K562 (cell line): Measurements from ENCODE around the gene LMNA. TPM values are rescaled to one million over a fixed set of nuclear protein-coding genes. Genes with fewer than 3 reads are reported as not detected.

Source experiments
- CCNT2 ChIP-seq: IDR thresholded peaks from 2 replicates; pipeline ENCODE4 v1.6.1; 2011; ENCODE audit warnings: borderline replicate concordance, low read depth, mild to moderate bottlenecking, moderate library complexity, mixed read lengths, low read length; ENCODE audit not compliant: insufficient read length; ENCODE audit errors: extremely low read depth
- DPF2 ChIP-seq: fragments of 450-650 bp; IDR thresholded peaks from 2 replicates; pipeline ENCODE4 v1.6.1; 2016
- FOXJ2 ChIP-seq: fragments of 200-800 bp; sonication (Bioruptor generic); IDR thresholded peaks from 2 replicates; pipeline ENCODE4 v1.6.1; 2016; ENCODE audit warnings: missing genetic modification characterization, missing compliant biosample characterization
- HDGF ChIP-seq: fragments of 450-650 bp; IDR thresholded peaks from 2 replicates; pipeline ENCODE4 v1.6.1; 2016
- HMG20A ChIP-seq: fragments of 450-650 bp; formaldehyde crosslinking; conservative IDR thresholded peaks from 2 replicates; pipeline ENCODE4 v1.4.0; 2020; ENCODE audit warnings: mild to moderate bottlenecking, mixed read lengths
- NR3C1 ChIP-seq: sonication (generic); formaldehyde crosslinking; IDR thresholded peaks from 2 replicates; pipeline ENCODE4 v1.8.1; 2022; ENCODE audit warnings: missing genetic modification reagents
- PCBP1 ChIP-seq: fragments of 200-400 bp; formaldehyde crosslinking; IDR thresholded peaks from 2 replicates; pipeline ENCODE4 v1.6.1; 2018; ENCODE audit warnings: mild to moderate bottlenecking, low read depth, low read length; ENCODE audit not compliant: poor library complexity, severe bottlenecking
- PHB ChIP-seq: fragments of 250-450 bp; sonication (Bioruptor Pico); IDR thresholded peaks from 2 replicates; pipeline ENCODE4 v1.5.0; 2021
- POLR2G ChIP-seq: fragments of 200-400 bp; formaldehyde crosslinking; IDR thresholded peaks from 2 replicates; pipeline ENCODE4 v1.6.1; 2017; ENCODE audit warnings: low read depth, mild to moderate bottlenecking, antibody characterized with exemption, low read length, moderate library complexity
- PTRF ChIP-seq: fragments of 450-650 bp; IDR thresholded peaks from 2 replicates; pipeline ENCODE4 v1.6.1; 2016; ENCODE audit warnings: mild to moderate bottlenecking, missing genetic modification characterization, missing compliant biosample characterization
- RB1 ChIP-seq: fragments of 450-650 bp; IDR thresholded peaks from 2 replicates; pipeline ENCODE4 v1.6.1; 2017; ENCODE audit warnings: low read depth, mild to moderate bottlenecking
- RBM17 ChIP-seq: fragments of 200-400 bp; formaldehyde crosslinking; IDR thresholded peaks from 2 replicates; pipeline ENCODE4 v1.6.1; 2017; ENCODE audit warnings: low read depth, mild to moderate bottlenecking, low read length, borderline replicate concordance
- STAT5B ChIP-seq: fragments of 250-450 bp; sonication (Bioruptor Pico); IDR thresholded peaks from 2 replicates; pipeline ENCODE4 v1.8.0; 2021; ENCODE audit warnings: mild to moderate bottlenecking, inconsistent platforms
- TARDBP ChIP-seq: fragments of 450-650 bp; IDR thresholded peaks from 2 replicates; pipeline ENCODE4 v1.6.1; 2016
- TFAP4 ChIP-seq: sonication (generic); formaldehyde crosslinking; IDR thresholded peaks from 2 replicates; pipeline ENCODE4 v1.8.0; 2022; ENCODE audit warnings: missing genetic modification reagents, mild to moderate bottlenecking, moderate library complexity, borderline replicate concordance
- THRAP3 ChIP-seq: fragments of 450-650 bp; IDR thresholded peaks from 2 replicates; pipeline ENCODE4 v1.6.1; 2016; ENCODE audit warnings: mild to moderate bottlenecking, inconsistent platforms, borderline replicate concordance
- ZBTB7A ChIP-seq: IDR thresholded peaks from 2 replicates; pipeline ENCODE4 v1.6.1; 2011; ENCODE audit warnings: low read depth, mild to moderate bottlenecking, low read length, moderate library complexity, borderline replicate concordance; ENCODE audit not compliant: control insufficient read depth
- ZNF133 ChIP-seq: fragments of 250-450 bp; sonication (Bioruptor Pico); IDR thresholded peaks from 2 replicates; pipeline ENCODE4 v1.4.0; 2020; ENCODE audit warnings: mild to moderate bottlenecking
- ZNF274 ChIP-seq: IDR thresholded peaks from 2 replicates; pipeline ENCODE4 v1.6.1; 2011; ENCODE audit warnings: low read depth, mild to moderate bottlenecking, low read length, moderate library complexity, borderline replicate concordance
- ZNF551 ChIP-seq: fragments of 250-450 bp; sonication (Bioruptor Pico); IDR thresholded peaks from 2 replicates; pipeline ENCODE4 v1.5.0; 2021; ENCODE audit warnings: mild to moderate bottlenecking, moderate library complexity
- ZNF609 ChIP-seq: sonication (generic); formaldehyde crosslinking; IDR thresholded peaks from 2 replicates; pipeline ENCODE4 v1.8.1; 2023; ENCODE audit warnings: missing genetic modification reagents, mild to moderate bottlenecking, borderline replicate concordance
- ZNF655 ChIP-seq: fragments of 250-450 bp; sonication (Bioruptor Pico); IDR thresholded peaks from 2 replicates; pipeline ENCODE4 v1.5.0; 2021
- ZNF785 ChIP-seq: fragments of 250-450 bp; sonication (Bioruptor Pico); IDR thresholded peaks from 2 replicates; pipeline ENCODE4 v1.4.0; 2020; ENCODE audit warnings: mild to moderate bottlenecking
- polyA plus RNA-seq, 8 experiments: library from polyadenylated mRNA; depleted of rRNA in 4 of 8; stranded (reverse) in 5 of 8; unstranded in 3 of 8; fragments of >200 nt; fragmentation: Nextera tagmentation in 2 of 8; fragmentation: Illumina TruSeq in 1 of 8; extraction: Ambion mirVana in 2 of 8; extraction: Trizol in 1 of 8; gene quantifications; 2 replicates each; pipeline versions ENCODE4 v1.2.1 to v1.2.3, GENCODE V29; 2011 to 2014; ENCODE audit warnings: inconsistent platforms in 1 of 8, missing spikeins in 1 of 8
- total RNA-seq, 7 experiments: library from RNA; depleted of rRNA in 6 of 7; stranded (reverse); fragments of >200 nt in 6 of 7; fragmentation: Illumina TruSeq in 2 of 7; extraction: Trizol in 2 of 7; gene quantifications; 2 replicates each; pipeline versions ENCODE4 v1.2.1 to v1.2.3, GENCODE V29; 2011 to 2021; ENCODE audit warnings: low replicate concordance in 1 of 7

The LMNA gene
- total and polyA plus RNA-seq, 9 of the 15 experiments (the other 6 are each of a cell fraction or from before 2014, with no cell fraction given) = 1.00 to 347 (median 88.2) TPM

GRCh38 chr1:156123356-156124196, 9.1 kb downstream of the LMNA start (continued):
- TF ChIP-seq NR3C1 (CRISPR knock-in tag) (no peak), DPF2 (peak; percentile 85), TARDBP (no peak), ZBTB7A (peak; percentile 70; the same call in 1 of the 2 replicates), RB1 (no peak), POLR2G (peak; percentile 73), RBM17 (no peak), ZNF274 (no peak), FOXJ2 (tag) (no peak), HMG20A (CRISPR knock-in tag) (no peak), ZNF609 (CRISPR knock-in tag) (no peak), ZNF133 (CRISPR knock-in tag) (no peak), PTRF (no peak), CCNT2 (no peak), THRAP3 (no peak), TFAP4 (peak; percentile 92), STAT5B (CRISPR knock-in tag) (no peak), PHB (no peak), ZNF551 (CRISPR knock-in tag) (no peak), PCBP1 (no peak), ZNF655 (CRISPR knock-in tag) (no peak), ZNF785 (no peak), HDGF (0 out of 2 replicates have a peak, but pooled peaks have one; percentile 24)
